GM18499 (cell line): Measurements from ENCODE around the gene DCTN3.
"Not testable (repeated sequence)": the region's sequence is repeated elsewhere in the genome, so short reads cannot be mapped to it uniquely, and the experiment has no call there.

Experiments used
- ATAC-seq: cut with Tn5 transposase; IDR thresholded peaks from one replicate; pipeline ENCODE4 v1.9.1; 2021; ENCODE audit warnings: moderate number of reproducible peaks; ENCODE audit not compliant: insufficient read depth, unreplicated experiment

DCTN3 gene

GRCh38 chr9:34647651-34648050 lies 27.4 kb upstream of the DCTN3 start:
- no peak for ATAC-seq

DNA sequence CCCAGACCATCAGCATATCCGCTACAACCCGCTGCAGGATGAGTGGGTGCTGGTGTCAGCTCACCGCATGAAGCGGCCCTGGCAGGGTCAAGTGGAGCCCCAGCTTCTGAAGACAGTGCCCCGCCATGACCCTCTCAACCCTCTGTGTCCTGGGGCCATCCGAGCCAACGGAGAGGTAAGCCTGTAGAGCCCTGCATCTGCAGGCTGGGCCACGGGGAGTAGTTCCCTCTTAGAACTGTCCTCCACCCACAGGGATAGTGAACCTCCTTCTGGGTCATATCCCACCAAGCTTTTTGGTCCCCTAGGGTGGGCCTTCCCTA lies 26.7 kb upstream of the DCTN3 start:
- no peak for ATAC-seq

DNA sequence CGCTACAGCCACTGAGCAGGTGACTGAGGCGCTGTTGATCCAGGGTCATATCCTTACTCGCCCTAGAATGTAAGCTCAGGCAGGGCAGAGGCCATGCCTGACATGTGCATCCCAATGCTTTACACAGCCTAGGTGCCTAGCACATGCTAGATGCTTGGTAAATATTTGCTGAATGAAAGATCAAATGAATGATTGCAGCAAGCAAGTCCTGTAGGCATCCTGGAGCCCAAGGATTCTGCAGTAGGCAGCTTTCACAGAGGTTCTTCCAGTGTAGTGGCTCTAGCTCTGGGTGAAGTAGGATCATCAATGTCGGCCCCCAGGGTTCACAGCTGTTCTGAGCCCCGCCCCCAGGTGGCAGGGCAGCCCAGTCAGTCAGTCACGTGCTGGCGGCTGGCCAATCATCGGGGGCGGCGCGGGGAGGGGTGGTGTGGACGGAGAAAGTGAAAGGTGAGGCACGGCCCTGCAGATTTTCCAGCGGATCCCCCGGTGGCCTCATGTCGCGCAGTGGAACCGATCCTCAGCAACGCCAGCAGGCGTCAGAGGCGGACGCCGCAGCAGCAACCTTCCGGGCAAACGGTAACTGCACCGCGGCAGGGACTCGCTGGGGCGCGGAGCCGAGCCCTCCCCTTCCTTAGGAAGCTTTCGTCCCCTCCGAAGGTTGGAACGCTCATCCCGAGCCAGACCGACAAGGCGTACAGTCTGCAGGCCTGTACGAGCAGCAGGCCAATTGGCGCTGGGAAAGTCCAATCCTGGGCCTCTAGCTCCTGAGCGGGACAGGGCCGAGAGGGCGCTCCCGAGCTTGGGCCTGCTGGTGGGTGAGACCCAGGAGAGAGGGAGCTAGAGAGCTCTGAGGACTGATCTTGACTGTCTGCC lies 26.2 kb upstream of the DCTN3 start, which contains the start of gene GALT:
Gene GALT (plus strand): TSS at position 465 of the 873 bp plus-strand sequence. CDS start 30 bp downstream, at position 495.
- peak; percentile 60 for ATAC-seq

DNA sequence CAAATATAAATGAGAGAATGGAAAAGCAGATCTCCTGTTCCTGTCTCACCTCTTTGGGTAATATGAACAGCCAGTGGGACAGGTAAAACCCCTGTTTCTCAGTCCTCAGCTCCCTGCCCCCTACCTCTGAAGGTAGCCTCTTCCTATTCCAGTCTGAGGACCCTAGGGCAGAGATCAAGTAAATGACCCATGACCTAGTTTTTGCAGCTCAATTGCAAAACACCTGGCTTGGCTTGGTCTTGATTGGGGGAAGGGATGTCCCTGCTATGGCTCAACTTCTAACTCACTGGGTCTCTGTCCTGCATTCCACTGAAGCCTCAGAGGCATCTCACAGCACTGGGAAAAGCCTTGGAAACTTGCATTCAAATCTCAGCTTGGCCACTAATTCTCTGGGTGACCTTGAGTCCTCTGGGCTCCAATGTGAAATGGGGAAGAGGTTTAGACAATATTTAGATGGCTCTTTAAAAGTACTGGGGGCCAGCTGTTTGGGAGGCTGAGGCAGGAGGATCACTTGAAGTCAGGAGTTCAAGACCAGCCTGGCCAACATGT lies 24.5 kb upstream of the DCTN3 start:
- no peak for ATAC-seq

DNA sequence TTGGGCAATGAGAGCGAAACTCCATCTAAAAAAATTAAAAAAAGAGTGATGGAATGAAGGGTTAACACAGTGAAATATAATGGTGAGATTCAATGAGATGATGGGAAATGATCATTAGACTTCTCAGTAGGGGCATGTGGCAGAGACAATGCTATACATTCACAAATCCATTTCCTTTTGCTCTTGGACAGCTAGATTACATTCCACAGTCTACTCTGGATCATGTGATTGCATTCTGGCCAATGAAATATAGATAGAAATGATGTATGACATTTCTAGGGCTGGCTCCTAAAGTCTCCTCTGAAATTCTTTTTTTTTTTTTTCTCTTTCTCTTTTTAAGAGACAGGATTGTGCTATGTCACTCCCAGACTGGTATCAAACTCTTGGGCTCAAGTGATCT lies 22.4 kb upstream of the DCTN3 start:
- ATAC-seq: no peak

GRCh38 chr9:34639322-34639721 lies 19.0 kb upstream of the DCTN3 start:
- not testable (repeated sequence) for ATAC-seq

GRCh38 chr9:34638138-34638445 lies 17.8 kb upstream of the DCTN3 start:
- no peak for ATAC-seq

DNA sequence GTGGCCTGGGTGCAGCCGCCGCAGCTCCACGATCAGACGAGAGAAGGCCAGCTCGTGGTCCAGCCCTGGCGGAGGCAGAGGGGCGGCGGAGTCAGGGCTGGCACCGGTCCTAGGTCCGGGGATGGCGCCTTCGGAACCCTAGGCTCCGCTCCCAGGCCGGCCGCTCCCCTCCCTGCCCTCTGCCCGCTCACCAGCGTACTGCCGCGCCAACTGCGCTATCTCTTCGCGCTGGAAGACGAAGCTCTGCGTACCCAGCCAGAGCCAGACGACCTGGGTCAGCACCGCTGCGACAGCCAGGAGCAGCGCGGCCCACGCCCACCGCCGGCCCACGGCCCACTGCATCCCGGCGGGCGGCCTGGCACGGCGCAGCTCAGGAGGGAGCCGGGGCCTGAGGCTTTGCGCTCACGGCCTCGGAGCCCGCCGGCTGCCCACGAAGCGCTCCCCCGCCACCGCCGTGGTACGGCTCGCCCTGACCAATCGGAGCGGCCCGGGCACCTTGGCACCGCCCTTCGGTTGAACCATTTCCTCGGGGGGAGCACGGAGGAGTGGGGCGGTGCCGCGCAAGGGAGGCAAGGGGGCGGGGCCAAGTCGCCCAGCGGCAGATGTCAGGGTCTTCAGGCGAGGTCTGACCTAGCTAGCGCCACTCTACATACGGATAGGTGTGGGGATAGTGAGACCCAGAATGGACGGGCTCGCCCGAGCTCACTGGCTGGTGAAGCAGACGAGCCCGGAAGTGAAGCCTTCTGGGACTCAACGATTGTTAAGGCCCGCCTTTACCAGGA lies 17.3 kb upstream of the DCTN3 start, which contains the start of gene SIGMAR1:
Gene SIGMAR1 (minus strand): TSS at position 432 of the 782 bp plus-strand sequence. CDS start 90 bp downstream, at position 342.
- ATAC-seq: peak; percentile 41

GRCh38 chr9:34636791-34637355 lies 16.6 kb upstream of the DCTN3 start:
- no peak for ATAC-seq

DNA sequence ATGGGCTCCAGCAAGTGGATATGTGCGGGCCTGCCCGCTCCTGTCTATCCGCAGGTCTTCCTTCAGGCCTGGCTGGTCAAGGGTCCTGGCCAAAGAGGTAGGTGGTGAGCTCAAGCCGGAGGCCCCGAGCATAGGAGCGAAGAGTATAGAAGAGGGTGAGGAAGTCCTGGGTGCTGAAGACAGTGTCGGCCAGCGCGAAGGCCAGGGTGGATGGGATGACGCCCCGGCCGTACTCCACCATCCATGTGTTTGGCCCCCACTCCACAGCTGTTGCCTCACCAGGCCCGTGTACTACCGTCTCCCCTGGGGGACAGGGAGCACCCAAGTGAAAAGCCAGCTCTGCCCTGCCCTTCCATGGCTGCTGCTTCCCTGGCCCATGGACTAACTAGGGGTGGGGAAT lies 15.3 kb upstream of the DCTN3 start:
- ATAC-seq: no peak

DNA sequence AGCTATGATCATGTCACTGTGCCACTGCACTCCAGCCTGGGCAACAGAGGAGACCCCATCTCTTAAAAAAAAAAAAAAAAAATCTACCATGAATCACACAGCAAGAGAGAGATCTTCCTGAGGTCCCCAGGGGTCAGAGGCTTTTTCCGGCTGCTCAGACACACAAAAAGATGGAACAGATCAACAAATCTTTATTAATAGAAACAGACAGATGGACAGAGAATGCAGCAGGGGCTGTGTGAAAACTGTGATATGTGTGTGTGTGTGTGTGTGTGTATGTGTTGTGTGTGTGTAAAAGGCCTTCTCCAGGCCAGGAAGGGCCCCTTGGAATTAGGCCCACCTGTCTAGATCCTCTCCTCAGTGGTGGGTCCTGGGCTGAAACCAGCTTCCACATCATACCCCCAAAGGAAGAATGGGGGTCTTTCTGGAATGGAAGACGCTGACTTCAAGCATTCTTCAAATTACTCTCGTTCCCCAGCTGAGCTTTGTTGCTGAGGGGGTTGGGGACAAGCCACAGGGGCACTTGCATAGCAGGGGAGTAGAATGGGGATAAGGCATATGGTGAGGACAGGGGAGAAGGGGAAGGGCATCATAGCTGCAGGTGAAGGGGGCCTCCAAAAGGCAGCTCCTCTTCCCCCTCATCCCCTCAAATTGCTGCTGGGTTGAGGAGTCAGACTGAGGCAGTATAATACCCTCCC lies 14.4 kb upstream of the DCTN3 start:
- ATAC-seq: no peak

GRCh38 chr9:34633851-34634550 lies 13.7 kb upstream of the DCTN3 start:
- no peak for ATAC-seq

DNA sequence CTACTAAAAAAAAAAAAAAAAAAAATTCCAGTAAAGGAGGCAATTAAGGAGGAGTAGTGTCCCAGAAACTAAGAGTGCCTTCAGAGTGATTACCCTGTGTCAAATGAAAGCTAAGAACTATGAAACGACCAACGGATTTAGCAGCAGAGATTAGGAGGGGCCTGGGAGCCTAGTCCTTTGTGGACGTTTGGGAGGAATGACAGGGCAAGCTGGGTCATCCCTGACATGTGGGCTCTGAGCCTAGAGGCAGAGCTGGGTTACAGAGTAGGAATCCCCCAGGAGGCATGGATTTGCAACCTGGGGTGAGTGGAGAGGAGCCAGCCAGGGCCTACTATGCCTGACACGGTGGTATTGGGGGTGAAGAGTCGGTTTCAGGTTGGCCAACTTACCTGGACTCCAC lies 12.9 kb upstream of the DCTN3 start:
- ATAC-seq: no peak

GRCh38 chr9:34630402-34631154 lies 10.3 kb upstream of the DCTN3 start:
- ATAC-seq: no peak

DNA sequence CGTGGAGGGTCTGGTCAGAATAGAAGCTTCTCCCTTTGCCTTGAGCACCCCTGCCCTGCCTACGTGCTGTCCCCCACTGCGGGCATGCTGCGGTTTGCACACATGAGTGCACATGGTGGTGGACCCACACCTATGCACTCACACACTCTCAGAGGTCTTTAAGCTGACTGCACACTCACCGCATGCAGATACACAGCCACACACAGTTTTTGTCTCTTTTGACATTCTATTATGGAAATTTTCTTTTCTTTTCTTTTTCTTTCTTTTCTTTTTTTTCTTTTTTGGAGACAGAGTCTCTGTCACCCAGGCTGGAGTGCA lies 9.2 kb upstream of the DCTN3 start:
- ATAC-seq: no peak

DNA sequence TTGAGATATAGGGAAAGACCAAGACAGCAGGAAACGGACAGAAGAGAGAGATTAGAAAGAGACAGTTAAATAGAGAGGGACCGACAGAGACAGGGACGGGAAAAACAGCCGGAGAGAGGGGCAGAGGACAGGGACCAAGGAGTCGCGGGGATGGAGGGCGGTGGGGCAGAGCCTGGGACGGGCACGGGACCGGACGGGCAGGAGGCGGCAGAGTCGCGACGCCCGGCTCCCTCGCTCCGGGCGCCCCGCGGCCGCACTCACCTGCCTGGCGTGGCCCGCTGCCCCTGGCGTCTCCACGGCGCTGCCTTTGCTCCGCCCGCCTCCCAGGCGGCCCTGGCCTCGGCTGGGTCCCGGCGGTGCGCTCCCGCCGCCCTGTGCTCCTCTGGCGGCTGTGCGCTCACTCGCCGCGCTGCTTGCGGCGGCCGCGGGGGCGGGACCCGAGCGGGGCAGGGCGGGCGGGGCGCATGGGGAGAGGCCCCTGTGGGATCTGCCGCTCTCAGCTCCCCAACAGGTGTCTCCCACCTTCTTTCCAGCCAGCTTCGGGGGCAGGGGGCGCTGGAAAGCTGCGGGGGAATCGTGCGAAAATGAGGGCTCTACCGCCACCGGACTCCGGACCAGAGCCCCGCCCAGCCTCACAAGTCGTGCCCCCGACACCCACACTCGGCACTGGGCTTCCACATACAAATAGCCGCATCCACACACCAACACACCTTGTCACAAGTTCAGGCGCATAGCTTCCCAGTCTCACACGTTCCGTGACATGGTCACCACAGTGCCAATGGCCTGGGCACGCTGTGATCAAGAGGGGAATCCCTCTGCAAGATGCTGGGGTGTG lies 8.6 kb upstream of the DCTN3 start, which contains the start of gene ARID3C:
Gene ARID3C (minus strand): TSS at position 411 of the 835 bp plus-strand sequence. CDS start 1,052 bp downstream, outside the sequence.
- no peak for ATAC-seq

GRCh38 chr9:34627716-34628655 lies 7.7 kb upstream of the DCTN3 start:
- no peak for ATAC-seq
